Vagina (tissue), 2 donors: ENCODE measurements around the gene TP53TG5.

Source experiments
- POLR2A ChIP-seq, 2 donors: fragments of 450-650 bp; IDR thresholded peaks; one replicate each; pipeline ENCODE4 v1.6.1; 2017; ENCODE audit warnings: antibody characterized with exemption in 2 of 2, mild to moderate bottlenecking in 2 of 2, moderate library complexity in 2 of 2
- TF ChIP-seq, protein P1 (sequence below), 3 experiments: fragments of 450-650 bp in 2 of 3; fragments of 200-600 bp in 1 of 3; sonication (generic) in 1 of 3; IDR thresholded peaks; one replicate each; pipeline ENCODE4 v1.5.1; 2017 to 2019; ENCODE audit warnings: antibody characterized with exemption in 3 of 3, mild to moderate bottlenecking in 2 of 3, moderate library complexity in 2 of 3

DNA sequence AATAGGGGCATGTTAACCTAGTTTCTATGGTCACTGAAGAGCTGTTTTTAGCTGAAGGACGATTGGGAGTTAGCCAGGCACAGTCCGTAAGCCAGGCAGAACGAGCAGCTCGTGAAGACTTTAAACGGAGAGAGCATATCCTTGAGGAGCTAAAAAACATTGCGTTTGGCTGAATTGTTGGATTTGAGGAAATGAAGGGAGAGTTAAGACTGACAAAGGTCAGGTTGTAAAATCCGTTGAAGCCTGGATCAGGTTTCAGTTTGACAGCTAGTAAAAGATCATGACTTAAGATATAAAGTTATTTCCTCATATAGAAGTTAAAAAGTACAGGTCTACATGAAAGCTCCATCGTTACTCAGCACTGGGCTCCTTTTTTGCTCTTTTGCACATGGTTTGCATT, 32.8 kb upstream of the TP53TG5 start:
- TF ChIP-seq, protein P1, sequence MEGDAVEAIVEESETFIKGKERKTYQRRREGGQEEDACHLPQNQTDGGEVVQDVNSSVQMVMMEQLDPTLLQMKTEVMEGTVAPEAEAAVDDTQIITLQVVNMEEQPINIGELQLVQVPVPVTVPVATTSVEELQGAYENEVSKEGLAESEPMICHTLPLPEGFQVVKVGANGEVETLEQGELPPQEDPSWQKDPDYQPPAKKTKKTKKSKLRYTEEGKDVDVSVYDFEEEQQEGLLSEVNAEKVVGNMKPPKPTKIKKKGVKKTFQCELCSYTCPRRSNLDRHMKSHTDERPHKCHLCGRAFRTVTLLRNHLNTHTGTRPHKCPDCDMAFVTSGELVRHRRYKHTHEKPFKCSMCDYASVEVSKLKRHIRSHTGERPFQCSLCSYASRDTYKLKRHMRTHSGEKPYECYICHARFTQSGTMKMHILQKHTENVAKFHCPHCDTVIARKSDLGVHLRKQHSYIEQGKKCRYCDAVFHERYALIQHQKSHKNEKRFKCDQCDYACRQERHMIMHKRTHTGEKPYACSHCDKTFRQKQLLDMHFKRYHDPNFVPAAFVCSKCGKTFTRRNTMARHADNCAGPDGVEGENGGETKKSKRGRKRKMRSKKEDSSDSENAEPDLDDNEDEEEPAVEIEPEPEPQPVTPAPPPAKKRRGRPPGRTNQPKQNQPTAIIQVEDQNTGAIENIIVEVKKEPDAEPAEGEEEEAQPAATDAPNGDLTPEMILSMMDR (IDR thresholded peaks at IDR 0.05): no peak
- TF ChIP-seq POLR2A (IDR thresholded peaks at IDR 0.05): no peak
